A549 (cell line): Measurements from ENCODE around the gene HELZ2.

Experiments used
- BHLHE40 ChIP-seq: IDR thresholded peaks from 2 replicates; pipeline ENCODE4 v1.6.1; 2012; ENCODE audit warnings: low read depth, low read length, inconsistent platforms
- CBX2 ChIP-seq: fragments of 200-600 bp; sonication (generic); IDR thresholded peaks from 2 replicates; pipeline ENCODE4 v1.6.1; 2016; ENCODE audit warnings: low read depth, mild to moderate bottlenecking, borderline replicate concordance
- CHD2 ChIP-seq: fragments of 150-350 bp; IDR thresholded peaks from 2 replicates; pipeline ENCODE4 v1.6.1; 2014; ENCODE audit warnings: low read length; ENCODE audit not compliant: partially characterized antibody
- POLR2A ChIP-seq: IDR thresholded peaks from 2 replicates; pipeline ENCODE4 v1.6.1; 2012; ENCODE audit warnings: mild to moderate bottlenecking, low read length
- SREBF2 ChIP-seq: fragments of 450-650 bp; IDR thresholded peaks from 2 replicates; pipeline ENCODE4 v1.6.1; 2014; ENCODE audit warnings: mild to moderate bottlenecking, moderate library complexity
- TF ChIP-seq, protein P1 (sequence below): fragments of >200 bp; sonication (Bioruptor Twin); formaldehyde crosslinking; IDR thresholded peaks from 3 replicates; pipeline ENCODE4 v1.5.1; 2016

DNA sequence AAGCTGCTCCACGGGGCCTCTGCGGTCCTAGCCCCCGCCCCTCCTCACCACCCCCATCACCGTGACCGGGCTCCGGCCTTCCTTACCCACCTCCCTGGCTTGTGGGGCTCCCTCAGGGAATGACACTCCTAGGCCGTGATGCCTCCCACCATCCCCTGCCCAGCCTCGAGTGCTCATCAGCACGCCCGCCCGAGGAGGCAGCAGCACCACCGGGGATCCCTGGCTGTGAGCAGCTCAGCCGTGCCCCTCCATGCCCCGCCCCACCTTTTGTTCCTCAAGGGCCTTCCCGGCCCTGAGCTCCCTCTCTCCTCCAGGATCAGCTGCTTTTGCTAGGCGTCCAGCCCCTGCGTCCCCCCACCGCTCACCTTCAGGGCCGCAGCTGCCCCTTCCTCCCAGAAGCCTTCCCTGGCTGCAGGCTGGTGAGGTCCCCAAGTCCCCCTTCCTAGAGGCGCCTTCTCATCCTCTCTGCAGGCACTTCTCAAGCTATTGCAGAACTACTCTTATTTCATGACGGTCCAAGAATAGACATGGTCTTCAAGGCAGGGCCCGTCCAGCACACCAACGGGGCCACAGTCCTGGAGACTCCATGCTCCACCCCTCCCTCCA, 17.1 kb downstream of the HELZ2 start:
- TF ChIP-seq, protein P1, sequence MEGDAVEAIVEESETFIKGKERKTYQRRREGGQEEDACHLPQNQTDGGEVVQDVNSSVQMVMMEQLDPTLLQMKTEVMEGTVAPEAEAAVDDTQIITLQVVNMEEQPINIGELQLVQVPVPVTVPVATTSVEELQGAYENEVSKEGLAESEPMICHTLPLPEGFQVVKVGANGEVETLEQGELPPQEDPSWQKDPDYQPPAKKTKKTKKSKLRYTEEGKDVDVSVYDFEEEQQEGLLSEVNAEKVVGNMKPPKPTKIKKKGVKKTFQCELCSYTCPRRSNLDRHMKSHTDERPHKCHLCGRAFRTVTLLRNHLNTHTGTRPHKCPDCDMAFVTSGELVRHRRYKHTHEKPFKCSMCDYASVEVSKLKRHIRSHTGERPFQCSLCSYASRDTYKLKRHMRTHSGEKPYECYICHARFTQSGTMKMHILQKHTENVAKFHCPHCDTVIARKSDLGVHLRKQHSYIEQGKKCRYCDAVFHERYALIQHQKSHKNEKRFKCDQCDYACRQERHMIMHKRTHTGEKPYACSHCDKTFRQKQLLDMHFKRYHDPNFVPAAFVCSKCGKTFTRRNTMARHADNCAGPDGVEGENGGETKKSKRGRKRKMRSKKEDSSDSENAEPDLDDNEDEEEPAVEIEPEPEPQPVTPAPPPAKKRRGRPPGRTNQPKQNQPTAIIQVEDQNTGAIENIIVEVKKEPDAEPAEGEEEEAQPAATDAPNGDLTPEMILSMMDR, result no peak
- TF ChIP-seq CBX2 (no peak), POLR2A (no peak), SREBF2 (no peak), CHD2 (no peak), BHLHE40 (no peak)
